LoVo (cell line): ENCODE results near the gene TNFSF9.
"Not testable (repeated sequence)": the region's sequence is repeated elsewhere in the genome, so short reads cannot be mapped to it uniquely, and the experiment has no call there.

ENCODE experiments used
- DNase-seq: peaks from one replicate; pipeline ENCODE4 v3.0.0-alpha.2; 2016; ENCODE audit warnings: low spot score

Gene TNFSF9

GRCh38 chr19:6532244-6532999 lies 1.6 kb downstream of the TNFSF9 start:
- no peak for DNase-seq

- DNase-seq = no peak
Measured at GRCh38 chr19:6533000-6533328, 2.1 kb downstream of the TNFSF9 start.

- no peak for DNase-seq
Measured at GRCh38 chr19:6533746-6534418, 3.1 kb downstream of the TNFSF9 start.

DNA sequence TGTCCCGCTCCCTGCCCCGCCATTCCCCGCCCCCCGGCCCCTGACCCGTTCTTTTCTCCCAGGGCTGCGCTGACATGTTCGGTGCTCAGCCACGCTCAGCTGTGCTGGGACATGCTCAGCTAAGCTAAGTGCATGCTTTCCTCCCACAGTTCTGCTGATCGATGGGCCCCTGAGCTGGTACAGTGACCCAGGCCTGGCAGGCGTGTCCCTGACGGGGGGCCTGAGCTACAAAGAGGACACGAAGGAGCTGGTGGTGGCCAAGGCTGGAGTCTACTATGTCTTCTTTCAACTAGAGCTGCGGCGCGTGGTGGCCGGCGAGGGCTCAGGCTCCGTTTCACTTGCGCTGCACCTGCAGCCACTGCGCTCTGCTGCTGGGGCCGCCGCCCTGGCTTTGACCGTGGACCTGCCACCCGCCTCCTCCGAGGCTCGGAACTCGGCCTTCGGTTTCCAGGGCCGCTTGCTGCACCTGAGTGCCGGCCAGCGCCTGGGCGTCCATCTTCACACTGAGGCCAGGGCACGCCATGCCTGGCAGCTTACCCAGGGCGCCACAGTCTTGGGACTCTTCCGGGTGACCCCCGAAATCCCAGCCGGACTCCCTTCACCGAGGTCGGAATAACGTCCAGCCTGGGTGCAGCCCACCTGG lies 3.7 kb downstream of the TNFSF9 start:
- DNase-seq = no peak

DNA sequence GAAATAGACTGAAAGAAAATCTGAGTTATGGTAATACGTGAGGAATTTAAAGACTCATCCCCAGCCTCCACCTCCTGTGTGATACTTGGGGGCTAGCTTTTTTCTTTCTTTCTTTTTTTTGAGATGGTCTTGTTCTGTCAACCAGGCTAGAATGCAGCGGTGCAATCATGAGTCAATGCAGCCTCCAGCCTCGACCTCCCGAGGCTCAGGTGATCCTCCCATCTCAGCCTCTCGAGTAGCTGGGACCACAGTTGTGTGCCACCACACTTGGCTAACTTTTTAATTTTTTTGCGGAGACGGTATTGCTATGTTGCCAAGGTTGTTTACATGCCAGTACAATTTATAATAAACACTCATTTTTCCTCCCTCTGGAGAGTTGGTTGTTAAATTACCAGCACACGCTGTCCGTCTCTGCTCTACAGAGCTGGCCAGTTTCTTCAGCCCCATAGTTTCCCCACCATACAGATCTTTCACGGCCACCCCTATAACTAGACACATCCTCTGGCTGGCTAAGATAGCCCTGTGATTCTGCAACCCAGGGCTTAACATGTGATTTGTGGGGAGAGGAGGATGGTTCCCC lies 4.8 kb downstream of the TNFSF9 start:
- DNase-seq = no peak

GRCh38 chr19:6539514-6539913 lies 8.7 kb downstream of the TNFSF9 start:
- DNase-seq = no peak

- DNase-seq = no peak
Measured at GRCh38 chr19:6540918-6541689, 10.3 kb downstream of the TNFSF9 start.

- no peak for DNase-seq
Measured at GRCh38 chr19:6543866-6544347, 13.1 kb downstream of the TNFSF9 start.

DNA sequence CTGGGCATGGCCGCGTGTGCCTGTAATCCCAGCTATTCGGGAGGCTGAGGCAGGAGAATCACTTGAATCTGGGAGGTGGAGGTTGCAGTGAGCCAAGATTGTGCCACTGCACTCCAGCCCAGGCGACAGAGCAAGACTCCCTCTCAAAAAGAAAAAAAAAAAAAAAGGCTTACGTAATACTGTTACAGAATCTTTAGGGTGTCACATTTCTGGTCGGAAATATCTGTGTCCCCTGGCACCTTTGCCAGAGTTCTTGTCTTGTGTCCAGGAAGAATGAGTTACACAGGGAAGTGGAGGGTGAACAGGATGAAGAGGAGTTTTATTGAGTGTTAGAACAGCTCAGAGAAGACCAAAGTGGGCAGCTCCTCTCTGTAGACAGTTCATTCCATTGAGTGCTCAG lies 19.9 kb downstream of the TNFSF9 start:
- DNase-seq = not testable (repeated sequence)

DNA sequence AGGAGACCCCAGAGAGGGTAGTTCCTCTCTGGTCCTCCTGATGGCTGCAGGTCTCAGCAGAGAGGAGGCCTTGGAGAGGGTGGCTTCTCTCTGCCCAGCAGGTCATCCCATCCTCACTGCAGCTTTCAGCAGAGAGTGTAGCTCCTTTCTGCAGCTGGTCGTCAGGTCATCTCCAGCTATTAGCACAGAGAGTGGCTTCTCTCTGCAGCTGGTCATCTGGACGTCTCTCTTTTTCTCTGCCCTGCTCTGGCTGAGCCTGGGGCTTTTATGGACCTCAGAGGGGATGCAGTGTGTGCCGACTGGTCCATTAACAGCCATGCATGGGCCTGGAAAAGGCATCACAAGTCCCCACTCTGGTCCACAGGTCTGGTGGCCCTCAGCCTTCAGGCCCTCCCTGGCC lies 20.3 kb downstream of the TNFSF9 start:
- DNase-seq = no peak

- no peak for DNase-seq
Measured at GRCh38 chr19:6551607-6552450, 21.0 kb downstream of the TNFSF9 start.

GRCh38 chr19:6556043-6556449 lies 25.2 kb downstream of the TNFSF9 start:
- no peak for DNase-seq

GRCh38 chr19:6556480-6557195 lies 25.8 kb downstream of the TNFSF9 start:
- no peak for DNase-seq

- DNase-seq = not testable (repeated sequence)
Measured at GRCh38 chr19:6562437-6562836, 31.6 kb downstream of the TNFSF9 start.

- no peak for DNase-seq
Measured at GRCh38 chr19:6564393-6564792, 33.6 kb downstream of the TNFSF9 start.

DNA sequence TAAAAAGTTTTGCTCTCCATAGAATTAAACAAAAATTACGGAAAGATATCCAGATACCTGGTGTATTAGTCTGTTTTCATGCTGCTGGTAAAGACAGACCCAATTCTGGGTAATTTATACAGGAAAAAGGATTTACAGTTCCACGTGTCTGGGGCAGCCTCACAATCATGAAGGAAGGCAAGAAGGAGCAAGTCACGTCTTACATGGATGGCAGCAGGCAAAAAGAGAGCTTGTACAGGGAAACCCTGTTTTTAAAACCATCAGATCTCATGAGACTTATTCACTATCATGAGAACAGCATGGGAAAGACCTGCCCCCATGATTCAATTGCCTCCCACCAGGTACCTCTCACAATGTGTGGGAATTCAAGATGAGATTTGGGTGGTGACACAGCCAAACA lies 35.9 kb downstream of the TNFSF9 start:
- DNase-seq = not testable (repeated sequence)

DNA sequence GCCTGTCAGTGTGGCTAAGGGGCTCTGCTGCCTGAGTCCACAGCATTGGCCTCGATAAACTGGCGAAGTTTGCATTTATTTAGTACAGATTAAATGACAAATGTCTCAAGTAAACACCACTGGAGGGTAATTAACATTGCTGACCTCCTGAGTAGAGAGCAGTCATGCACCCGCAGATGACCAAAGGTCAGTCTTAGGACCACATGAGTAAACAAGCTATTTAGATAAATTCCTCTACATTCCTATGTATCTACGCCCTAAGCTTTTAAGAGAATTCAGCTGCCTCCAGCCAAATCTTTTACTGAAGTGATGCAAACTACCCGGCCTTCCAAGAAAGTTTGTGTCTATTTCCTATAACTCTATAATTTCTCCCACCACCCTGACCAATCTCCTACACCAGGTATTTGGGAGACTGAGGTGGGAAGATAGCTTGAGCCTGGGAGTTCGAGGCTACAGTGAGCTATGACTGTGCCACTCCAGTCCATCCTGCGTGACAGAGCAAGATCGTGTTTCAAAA lies 37.2 kb downstream of the TNFSF9 start:
- DNase-seq = peak; percentile 61

GRCh38 chr19:6568816-6569215 lies 38.0 kb downstream of the TNFSF9 start:
- DNase-seq = no peak

GRCh38 chr19:6570764-6571163 lies 39.9 kb downstream of the TNFSF9 start:
- DNase-seq = no peak

DNA sequence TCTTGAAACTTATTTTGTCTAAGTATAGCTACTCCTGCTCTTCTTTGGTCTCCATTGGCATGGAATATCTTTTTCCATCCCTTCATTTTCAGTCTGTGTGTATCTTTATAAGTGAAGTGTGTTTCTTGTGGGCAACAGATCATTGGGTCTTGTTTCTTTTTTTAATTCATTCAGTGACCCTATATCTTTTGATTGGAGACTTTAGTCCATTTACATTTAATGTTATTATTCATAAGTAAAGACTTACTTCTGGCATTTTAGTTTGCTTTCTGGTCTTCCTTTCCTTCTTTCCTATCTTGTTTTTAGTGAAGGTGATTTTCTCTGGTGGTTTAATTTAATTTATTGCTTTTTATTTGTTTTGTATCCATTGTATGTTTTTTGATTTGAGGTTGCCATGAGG lies 40.3 kb downstream of the TNFSF9 start:
- no peak for DNase-seq
